HG03095 (cell line): ENCODE results near the gene CLIP4.
"Not testable (repeated sequence)": the region's sequence is repeated elsewhere in the genome, so short reads cannot be mapped to it uniquely, and the experiment has no call there.

Experiments
- ATAC-seq: cut with Tn5 transposase; IDR thresholded peaks from one replicate; pipeline ENCODE4 v1.9.1; 2021; ENCODE audit warnings: moderate library complexity; ENCODE audit not compliant: unreplicated experiment

Gene CLIP4

GRCh38 chr2:29114946-29115609, at the start of gene CLIP4:
TSS of gene CLIP4 (plus strand) at chr2:29115415. CDS start at chr2:29121389, 5,974 bp downstream.
- peak; percentile 40 for ATAC-seq

GRCh38 chr2:29066271-29066860, 48.8 kb upstream of the CLIP4 start:
- ATAC-seq: no peak

- no peak for ATAC-seq
Observed at GRCh38 chr2:29066997-29067605, 48.1 kb upstream of the CLIP4 start.

- no peak for ATAC-seq
Observed at GRCh38 chr2:29068513-29068912, 46.7 kb upstream of the CLIP4 start.

GRCh38 chr2:29070526-29070925, 44.7 kb upstream of the CLIP4 start:
- no peak for ATAC-seq

GRCh38 chr2:29071032-29071975, 43.9 kb upstream of the CLIP4 start:
- ATAC-seq: no peak

GRCh38 chr2:29072251-29072650, 43.0 kb upstream of the CLIP4 start:
- ATAC-seq: no peak

GRCh38 chr2:29072971-29073725, 42.1 kb upstream of the CLIP4 start:
- no peak for ATAC-seq

- ATAC-seq: no peak
Observed at GRCh38 chr2:29073933-29074332, 41.3 kb upstream of the CLIP4 start.

- no peak for ATAC-seq
Observed at GRCh38 chr2:29074411-29074810, 40.8 kb upstream of the CLIP4 start, which contains the start of gene PCARE. TSS of gene PCARE (minus strand) at chr2:29074523. CDS start at chr2:29074261, 262 bp downstream.

GRCh38 chr2:29075894-29076705, 39.1 kb upstream of the CLIP4 start:
- ATAC-seq: no peak

GRCh38 chr2:29079887-29080286, 35.3 kb upstream of the CLIP4 start:
- no peak for ATAC-seq

GRCh38 chr2:29080886-29081743, 34.1 kb upstream of the CLIP4 start:
- no peak for ATAC-seq

GRCh38 chr2:29082804-29083495, 32.3 kb upstream of the CLIP4 start:
- no peak for ATAC-seq

- no peak for ATAC-seq
Observed at GRCh38 chr2:29084554-29084953, 30.7 kb upstream of the CLIP4 start.

- ATAC-seq: not testable (repeated sequence)
Observed at GRCh38 chr2:29090311-29090710, 24.9 kb upstream of the CLIP4 start.

GRCh38 chr2:29096969-29097368, 18.2 kb upstream of the CLIP4 start:
- no peak for ATAC-seq

GRCh38 chr2:29097569-29097968, 17.6 kb upstream of the CLIP4 start:
- ATAC-seq: no peak
